T-helper 1 cell treated with Interleukin-12 subunit alpha and Interleukin-12 subunit beta and Interleukin-4 antibody, amounts not matched to agents 30 μg/mL and 1 μg/mL, for 36 hours (primary cell): ENCODE results near the gene USP37.

ENCODE experiments used
- H3K27ac Mint-ChIP-seq: one replicate; pipeline ENCODE4 v1.8.0; 2021; ENCODE audit warnings: mild to moderate bottlenecking, mixed read lengths
- H3K27me3 Mint-ChIP-seq: one replicate; pipeline ENCODE4 v1.8.0; 2021; ENCODE audit warnings: low read depth, mixed read lengths
- H3K36me3 Mint-ChIP-seq: one replicate; pipeline ENCODE4 v1.8.0; 2021; ENCODE audit warnings: low read depth, mixed read lengths
- H3K4me1 Mint-ChIP-seq: one replicate; pipeline ENCODE4 v1.8.0; 2021; ENCODE audit warnings: low read depth, mixed read lengths
- H3K4me3 Mint-ChIP-seq: one replicate; pipeline ENCODE4 v1.8.0; 2021; ENCODE audit warnings: mild to moderate bottlenecking, moderate library complexity, mixed read lengths
- H3K9me3 Mint-ChIP-seq: one replicate; pipeline ENCODE4 v1.8.0; 2021; ENCODE audit warnings: mixed read lengths

The USP37 gene

GRCh38 chr2:218517434-218518206 is 50.5 kb downstream of the USP37 start:
- no peaks in the 10 kb centered on the region for H3K9me3 Mint-ChIP-seq
- H3K4me1 Mint-ChIP-seq = peaks cover 24% of the 10 kb centered on the region
- H3K27me3 Mint-ChIP-seq = no peaks in the 10 kb centered on the region
- peaks cover 25% of the 10 kb centered on the region for H3K36me3 Mint-ChIP-seq
- no peak overlapping the region for H3K4me3 Mint-ChIP-seq
- peak overlapping the region; percentile 24 for H3K27ac Mint-ChIP-seq

DNA sequence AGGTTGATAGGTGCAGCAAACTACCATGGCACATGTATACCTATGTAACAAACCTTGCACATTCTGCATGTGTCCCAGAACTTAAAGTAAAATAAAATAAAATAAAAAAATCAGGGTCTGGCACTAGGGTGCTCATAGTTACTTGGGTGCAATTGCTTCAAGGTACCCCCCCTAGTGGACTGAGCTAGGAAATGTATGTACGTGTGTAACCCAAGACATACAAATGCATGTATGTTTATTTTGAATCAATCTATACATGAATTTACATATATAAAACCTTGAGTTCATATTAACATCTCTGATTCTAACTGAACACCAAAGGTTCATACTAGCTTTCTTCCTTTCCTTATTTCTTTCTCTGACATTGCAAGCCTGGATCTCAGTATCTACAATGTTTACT is 51.5 kb downstream of the USP37 start:
- Mint-ChIP-seq H3K9me3 (no peaks in the 10 kb centered on the region), H3K27me3 (no peaks in the 10 kb centered on the region), H3K4me1 (peaks cover 24% of the 10 kb centered on the region), H3K36me3 (peaks cover 23% of the 10 kb centered on the region), H3K4me3 (no peak overlapping the region), H3K27ac (no peak overlapping the region)

DNA sequence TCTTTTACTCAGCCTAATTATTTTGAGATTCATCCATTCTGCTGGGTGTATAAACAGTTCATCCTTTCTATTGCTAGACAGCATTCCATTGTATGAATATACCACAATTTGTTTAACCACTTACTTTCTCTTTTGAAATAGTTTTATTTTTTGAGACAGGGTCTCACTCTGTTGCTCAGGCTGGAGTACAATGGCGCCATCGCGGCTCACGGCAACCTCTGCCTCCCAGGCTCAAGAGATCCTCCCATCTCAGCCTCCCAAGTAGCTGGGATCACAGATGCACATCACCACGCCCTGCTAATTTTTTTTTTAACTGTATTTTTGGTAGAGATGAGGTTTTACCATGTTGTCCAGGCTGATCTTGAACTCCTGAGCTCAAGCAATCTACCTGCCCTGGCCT is 54.5 kb downstream of the USP37 start:
- Mint-ChIP-seq H3K36me3 (peaks cover 18% of the 10 kb centered on the region), H3K27ac (no peak overlapping the region), H3K4me3 (no peak overlapping the region), H3K9me3 (no peaks in the 10 kb centered on the region), H3K4me1 (peaks cover 27% of the 10 kb centered on the region), H3K27me3 (no peaks in the 10 kb centered on the region)

DNA sequence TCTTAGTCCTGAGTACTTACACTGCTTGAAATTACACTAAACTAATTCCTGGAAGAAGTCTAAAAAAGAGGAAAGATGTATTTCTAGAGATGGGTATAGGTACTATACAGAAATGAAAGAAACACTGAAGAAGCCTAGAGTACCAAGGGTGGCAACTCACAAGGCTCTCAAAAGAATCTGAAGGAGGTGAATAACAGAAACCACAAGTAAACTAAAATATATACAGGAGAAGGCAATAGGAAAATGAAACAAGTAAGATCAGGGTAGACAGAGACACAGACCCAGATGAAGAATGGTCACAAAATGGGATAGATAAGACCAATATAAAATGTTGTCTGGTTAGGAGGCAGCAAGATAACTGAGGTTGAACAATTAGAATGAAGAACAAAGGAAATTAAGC is 59.9 kb downstream of the USP37 start:
- peaks cover 11% of the 10 kb centered on the region for H3K4me1 Mint-ChIP-seq
- peaks cover 22% of the 10 kb centered on the region for H3K36me3 Mint-ChIP-seq
- peak overlapping the region; percentile 69 for H3K27ac Mint-ChIP-seq
- H3K9me3 Mint-ChIP-seq = no peaks in the 10 kb centered on the region
- peak overlapping the region; percentile 36 for H3K4me3 Mint-ChIP-seq
- no peaks in the 10 kb centered on the region for H3K27me3 Mint-ChIP-seq

GRCh38 chr2:218505754-218506371 is 62.3 kb downstream of the USP37 start:
- Mint-ChIP-seq H3K4me3 (no peak overlapping the region), H3K9me3 (no peaks in the 10 kb centered on the region), H3K4me1 (peaks cover 11% of the 10 kb centered on the region), H3K27me3 (no peaks in the 10 kb centered on the region), H3K27ac (peak overlapping the region; percentile 8), H3K36me3 (peaks cover 22% of the 10 kb centered on the region)

- H3K4me3 Mint-ChIP-seq = no peak overlapping the region
- no peaks in the 10 kb centered on the region for H3K9me3 Mint-ChIP-seq
- no peak overlapping the region for H3K27ac Mint-ChIP-seq
- no peaks in the 10 kb centered on the region for H3K4me1 Mint-ChIP-seq
- no peaks in the 10 kb centered on the region for H3K27me3 Mint-ChIP-seq
- peaks cover 14% of the 10 kb centered on the region for H3K36me3 Mint-ChIP-seq
Observed at GRCh38 chr2:218501665-218502064, 66.5 kb downstream of the USP37 start.

GRCh38 chr2:218500501-218501060 is 67.6 kb downstream of the USP37 start:
- Mint-ChIP-seq H3K27ac (no peak overlapping the region), H3K36me3 (peaks cover 11% of the 10 kb centered on the region), H3K4me3 (no peak overlapping the region), H3K9me3 (no peaks in the 10 kb centered on the region), H3K4me1 (no peaks in the 10 kb centered on the region), H3K27me3 (no peaks in the 10 kb centered on the region)

DNA sequence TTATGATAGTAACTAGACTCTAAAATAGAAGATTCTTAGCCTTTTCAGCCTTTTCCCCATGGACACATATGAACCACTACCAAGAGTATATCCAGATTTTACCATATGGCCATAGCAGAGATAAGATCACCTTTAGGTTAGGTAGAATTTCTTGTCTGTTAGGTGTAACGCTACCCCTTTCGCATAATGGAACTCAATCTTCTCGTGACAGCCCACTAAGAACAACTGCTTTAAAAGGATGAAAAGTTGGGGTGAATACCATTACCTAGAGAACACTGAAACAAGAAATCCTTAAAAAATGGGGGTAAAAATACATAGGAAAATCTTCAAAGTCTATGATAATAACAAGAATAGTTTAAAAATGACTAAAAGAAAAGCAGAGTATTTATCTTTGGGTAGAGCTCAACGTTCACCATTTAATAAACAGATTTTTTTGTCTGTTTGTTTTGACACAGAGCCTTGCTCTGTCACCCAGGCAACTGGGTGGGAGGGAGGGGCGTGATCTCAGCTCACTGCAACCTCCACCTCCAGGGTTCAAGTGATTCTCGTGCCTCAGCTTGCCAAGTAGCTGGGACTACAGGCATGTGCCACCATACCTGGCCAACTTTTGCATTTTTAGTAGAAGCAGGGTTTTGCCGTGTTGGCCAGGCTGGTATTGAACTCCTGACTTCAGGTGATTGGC is 82.0 kb downstream of the USP37 start:
- peaks cover 48% of the 10 kb centered on the region for H3K36me3 Mint-ChIP-seq
- peaks cover 12% of the 10 kb centered on the region for H3K4me1 Mint-ChIP-seq
- H3K4me3 Mint-ChIP-seq = no peak overlapping the region
- no peaks in the 10 kb centered on the region for H3K27me3 Mint-ChIP-seq
- H3K27ac Mint-ChIP-seq = no peak overlapping the region
- no peaks in the 10 kb centered on the region for H3K9me3 Mint-ChIP-seq

DNA sequence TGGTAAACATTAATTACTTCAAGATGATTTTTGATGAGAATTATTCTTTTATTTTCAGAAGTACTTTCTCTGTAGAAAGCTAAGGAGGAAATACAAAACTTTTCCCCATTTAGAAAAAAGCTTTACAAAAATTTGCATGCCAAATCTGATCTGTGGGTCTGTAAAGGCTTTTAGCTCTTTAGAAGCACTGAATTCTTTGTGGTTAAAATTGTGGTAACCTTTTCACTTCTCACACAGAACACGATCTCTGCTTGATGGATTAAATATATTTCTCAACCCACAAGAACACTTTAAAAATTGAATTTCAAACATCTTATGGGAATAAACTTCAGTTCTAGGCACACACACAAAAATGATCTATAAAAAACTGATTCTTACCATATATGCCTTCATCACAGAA is 85.5 kb downstream of the USP37 start:
- Mint-ChIP-seq H3K9me3 (no peaks in the 10 kb centered on the region), H3K27me3 (no peaks in the 10 kb centered on the region), H3K36me3 (peaks cover 39% of the 10 kb centered on the region), H3K4me1 (peaks cover 12% of the 10 kb centered on the region), H3K4me3 (no peak overlapping the region), H3K27ac (no peak overlapping the region)

DNA sequence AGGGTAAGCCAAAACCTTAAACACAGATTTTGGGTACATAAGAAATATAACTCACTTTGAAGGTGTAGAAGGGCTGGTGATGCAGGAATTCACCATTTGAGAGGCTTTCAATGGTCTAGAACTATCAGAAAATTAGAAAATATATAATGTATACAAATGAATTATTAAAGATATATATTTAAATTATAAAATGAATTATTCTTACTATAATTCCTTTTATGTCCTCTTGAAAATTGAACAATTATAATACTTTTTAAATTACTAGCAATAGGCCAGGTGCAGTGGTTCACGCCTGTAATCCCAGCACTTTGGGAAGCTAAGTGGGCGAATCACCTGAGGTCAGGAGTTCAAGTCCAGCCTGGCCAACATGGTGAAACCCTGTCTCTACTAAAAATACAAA is 88.6 kb downstream of the USP37 start:
- H3K4me3 Mint-ChIP-seq = no peak overlapping the region
- H3K27me3 Mint-ChIP-seq = no peaks in the 10 kb centered on the region
- peaks cover 12% of the 10 kb centered on the region for H3K4me1 Mint-ChIP-seq
- no peaks in the 10 kb centered on the region for H3K9me3 Mint-ChIP-seq
- no peak overlapping the region for H3K27ac Mint-ChIP-seq
- peaks cover 29% of the 10 kb centered on the region for H3K36me3 Mint-ChIP-seq

DNA sequence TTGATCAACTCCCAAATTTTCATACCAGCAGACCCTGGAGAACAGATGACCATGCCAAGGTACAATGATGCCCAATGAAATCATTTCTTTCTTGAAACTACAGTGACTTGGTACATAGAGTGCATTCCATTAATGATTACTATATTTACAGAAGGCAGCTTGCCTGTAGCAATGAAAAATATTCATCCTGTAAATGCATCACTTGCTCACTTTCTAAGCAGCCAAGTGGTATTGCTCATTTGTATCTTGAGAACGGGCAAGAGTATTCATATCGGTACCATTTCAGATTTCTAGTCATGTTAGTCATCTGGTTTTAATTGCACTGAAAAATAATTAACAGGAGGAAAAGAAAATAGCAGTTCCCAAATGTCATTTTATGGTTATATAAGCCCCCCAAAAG is 89.6 kb downstream of the USP37 start:
- no peak overlapping the region for H3K27ac Mint-ChIP-seq
- H3K9me3 Mint-ChIP-seq = no peaks in the 10 kb centered on the region
- peaks cover 28% of the 10 kb centered on the region for H3K36me3 Mint-ChIP-seq
- H3K27me3 Mint-ChIP-seq = no peaks in the 10 kb centered on the region
- H3K4me1 Mint-ChIP-seq = peaks cover 8% of the 10 kb centered on the region
- H3K4me3 Mint-ChIP-seq = no peak overlapping the region

GRCh38 chr2:218477247-218477646 is 90.9 kb downstream of the USP37 start:
- Mint-ChIP-seq H3K27me3 (no peaks in the 10 kb centered on the region), H3K9me3 (no peaks in the 10 kb centered on the region), H3K27ac (no peak overlapping the region), H3K4me3 (no peak overlapping the region), H3K4me1 (no peaks in the 10 kb centered on the region), H3K36me3 (peaks cover 23% of the 10 kb centered on the region)

- Mint-ChIP-seq H3K27me3 (no peaks in the 10 kb centered on the region), H3K27ac (no peak overlapping the region), H3K4me3 (no peak overlapping the region), H3K36me3 (peaks cover 27% of the 10 kb centered on the region), H3K4me1 (peaks cover 3% of the 10 kb centered on the region), H3K9me3 (no peaks in the 10 kb centered on the region)
Observed at GRCh38 chr2:218476676-218477075, 91.5 kb downstream of the USP37 start.

GRCh38 chr2:218474527-218474926 is 93.6 kb downstream of the USP37 start:
- Mint-ChIP-seq H3K9me3 (no peaks in the 10 kb centered on the region), H3K27ac (no peak overlapping the region), H3K36me3 (peaks cover 31% of the 10 kb centered on the region), H3K4me3 (no peak overlapping the region), H3K4me1 (peaks cover 9% of the 10 kb centered on the region), H3K27me3 (no peaks in the 10 kb centered on the region)

- Mint-ChIP-seq H3K36me3 (peaks cover 33% of the 10 kb centered on the region), H3K27me3 (no peaks in the 10 kb centered on the region), H3K4me1 (peaks cover 9% of the 10 kb centered on the region), H3K27ac (no peak overlapping the region), H3K9me3 (no peaks in the 10 kb centered on the region), H3K4me3 (no peak overlapping the region)
Observed at GRCh38 chr2:218472988-218473387, 95.2 kb downstream of the USP37 start.
